ENCODE results near the gene HOXA11. TPM values are rescaled to one million over a fixed set of nuclear protein-coding genes. Genes with fewer than 3 reads are reported as not detected.

HOXA11 gene
- total RNA-seq, 1 experiment from 2014 or later, result not detected

- TF ChIP-seq CTCF (conservative IDR thresholded peaks at IDR 0.05), result no peak
- Histone ChIP-seq H3K9ac (ENCODE audit: extremely low read depth, insufficient read length, low read length) (no peak overlapping the region), H2BK15ac (ENCODE audit: low read depth, low read length) (no peak overlapping the region), H2BK12ac (ENCODE audit: insufficient read length, low read depth, low read length) (no peak overlapping the region), H3K4me1 (ENCODE audit: insufficient read depth, low read length) (no peaks in the 10 kb centered on the region), H3K79me1 (ENCODE audit: insufficient read depth, low read depth, low read length, poor library complexity, severe bottlenecking) (no peaks in the 10 kb centered on the region), H4K8ac (replicated peaks; ENCODE audit: insufficient read length, low read depth, low read length) (no peak overlapping the region), H4K5ac (ENCODE audit: insufficient read length, low read depth, low read length) (no peak overlapping the region), H3K18ac (ENCODE audit: insufficient read length, low read depth, low read length) (no peak overlapping the region), H3K79me2 (ENCODE audit: insufficient read depth, low read length) (no peaks in the 10 kb centered on the region), H2BK5ac (ENCODE audit: insufficient read length, low read length) (no peak overlapping the region), H2AK5ac (ENCODE audit: insufficient read length, low read length) (no peak overlapping the region), H2BK120ac (ENCODE audit: low read depth, low read length, poor library complexity, severe bottlenecking) (no peak overlapping the region), H3K9me3 (ENCODE audit: control insufficient read depth, low read depth, low read length) (no peaks in the 10 kb centered on the region), H2BK20ac (ENCODE audit: low read depth, low read length, poor library complexity, severe bottlenecking) (no peak overlapping the region), H4K91ac (ENCODE audit: insufficient read length, low read depth, low read length) (no peak overlapping the region), H2AFZ (ENCODE audit: low read length) (no peak overlapping the region), H3K23me2 (ENCODE audit: insufficient read length, low read depth, low read length, poor library complexity, severe bottlenecking) (peaks cover 1% of the 10 kb centered on the region), H3K27me3 (ENCODE audit: insufficient read depth, low read length) (peaks cover 100% of the 10 kb centered on the region), H3K27ac (ENCODE audit: insufficient read length, low read depth, low read length) (no peak overlapping the region), H3K14ac (ENCODE audit: insufficient read depth, low read length) (no peak overlapping the region), H3K56ac (ENCODE audit: insufficient read length, low read depth, low read length) (no peak overlapping the region), H3K23ac (ENCODE audit: insufficient read length, low read depth, low read length) (no peak overlapping the region), H3K4me2 (ENCODE audit: insufficient read depth, insufficient read length, low read length) (no peak overlapping the region), H3K4ac (ENCODE audit: low read depth, low read length) (no peak overlapping the region), H3T11ph (ENCODE audit: low read length) (no peak overlapping the region), H4K20me1 (ENCODE audit: control insufficient read depth, insufficient read depth, insufficient read length) (peaks cover 3% of the 10 kb centered on the region)
- Mint-ChIP-seq H3K4me3 (no peak overlapping the region), H3K9me3 (peaks cover 0 to 21% of the 10 kb centered on the region in 2 experiments; a peak in 4 of 5 replicates), H3K4me1 (peaks cover 6 to 7% of the 10 kb centered on the region in 2 experiments), H3K27me3 (ENCODE audit: low read depth) (peaks cover 100% of the 10 kb centered on the region), H3K36me3 (ENCODE audit: insufficient read depth in 1 of 3, low read depth in 3 of 3) (no peaks in the 10 kb centered on the region; a peak in 1 of 7 replicates), H3K27ac (no peak overlapping the region)
- WGBS (ENCODE audit: extremely low coverage, insufficient read length, low lambda C conversion rate), result no CpG with 5 or more reads among the region's 2 CpGs
- no peak for DNase-seq
These were observed 47.3 kb downstream of the HOXA11 start for GRCh38 chr7:27137640-27138315.

Data from H9 (cell line).